HUES6 (cell line): ENCODE data around the gene TTLL7.

Experiments used
- H3K27ac ChIP-seq: 2 replicates; pipeline ENCODE4 v1.7.0; 2013; ENCODE audit warnings: low read depth, mild to moderate bottlenecking, low read length, inconsistent platforms
- H3K27me3 ChIP-seq: 2 replicates; pipeline ENCODE4 v1.6.1; 2013; ENCODE audit warnings: low read length; ENCODE audit not compliant: control insufficient read depth, insufficient read depth
- H3K36me3 ChIP-seq: 2 replicates; pipeline ENCODE4 v1.6.1; 2013; ENCODE audit warnings: low read length; ENCODE audit not compliant: control insufficient read depth, insufficient read depth
- H3K4me1 ChIP-seq: 2 replicates; pipeline ENCODE4 v1.6.1; 2013; ENCODE audit warnings: low read length; ENCODE audit not compliant: control insufficient read depth, insufficient read depth
- H3K4me3 ChIP-seq: 2 replicates; pipeline ENCODE4 v1.5.1; 2013; ENCODE audit warnings: low read depth, low read length
- H3K9ac ChIP-seq: one replicate; pipeline ENCODE4 v1.6.1; 2013; ENCODE audit warnings: mild to moderate bottlenecking, low read length
- H3K9me3 ChIP-seq: 2 replicates; pipeline ENCODE4 v1.6.1; 2013; ENCODE audit warnings: low read depth, low read length; ENCODE audit not compliant: control insufficient read depth, insufficient read depth

The TTLL7 gene

DNA sequence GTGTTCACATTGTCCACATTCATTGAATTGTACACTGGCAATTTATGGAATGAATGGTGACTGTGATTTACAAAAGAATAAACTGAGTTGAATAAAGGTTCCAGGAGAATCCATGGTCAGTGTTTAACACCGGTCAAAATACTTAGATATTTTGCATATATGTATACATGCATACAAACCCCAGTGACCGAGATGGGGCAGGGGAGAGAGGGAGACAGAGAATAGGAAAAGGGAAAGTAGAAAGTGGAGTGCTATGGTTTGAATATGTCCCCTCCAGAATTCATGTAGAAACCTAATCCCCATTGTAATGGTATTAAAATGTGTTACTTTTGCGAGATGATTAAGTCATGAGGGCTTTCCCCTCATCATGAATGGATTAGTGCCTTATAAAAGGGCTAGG lies 154.4 kb downstream of the TTLL7 start:
- H3K27me3 ChIP-seq, result no peaks in the 10 kb centered on the region
- no peak overlapping the region for H3K27ac ChIP-seq
- H3K36me3 ChIP-seq, result no peaks in the 10 kb centered on the region
- no peaks in the 10 kb centered on the region for H3K9me3 ChIP-seq
- H3K4me3 ChIP-seq, result no peak overlapping the region
- no peaks in the 10 kb centered on the region for H3K4me1 ChIP-seq
- H3K9ac ChIP-seq, result no peak overlapping the region

DNA sequence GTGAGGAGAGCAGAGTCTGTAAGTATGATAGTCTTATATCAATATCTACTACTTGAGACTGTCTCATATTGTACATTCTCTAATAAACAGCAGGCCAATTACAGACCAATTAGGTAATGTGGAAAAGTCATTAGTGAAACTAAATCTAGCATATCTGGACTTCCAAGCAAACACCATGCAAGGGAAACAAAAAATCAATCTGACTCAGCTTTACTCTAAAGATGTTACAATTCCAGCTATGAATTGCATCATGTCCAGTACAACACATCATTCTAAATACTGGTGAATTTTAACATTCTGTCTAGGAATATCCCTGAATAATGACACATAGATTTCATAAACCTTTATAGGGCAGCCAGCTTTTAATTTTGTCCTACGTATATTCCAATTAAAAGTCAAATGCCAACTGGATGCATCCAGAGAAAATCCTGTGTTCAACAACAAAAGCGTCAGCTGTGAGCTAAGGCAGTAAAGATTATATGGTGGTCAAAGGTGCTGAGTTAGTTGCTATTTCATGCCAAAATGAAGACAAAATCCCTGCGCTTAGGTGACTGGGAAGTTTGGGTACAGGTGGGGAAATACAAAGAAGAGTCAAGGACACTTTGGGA lies 159.3 kb downstream of the TTLL7 start:
- no peaks in the 10 kb centered on the region for H3K36me3 ChIP-seq
- no peak overlapping the region for H3K4me3 ChIP-seq
- H3K9ac ChIP-seq, result no peak overlapping the region
- H3K4me1 ChIP-seq, result peaks cover 11% of the 10 kb centered on the region; the same call in 1 of the 2 replicates
- H3K9me3 ChIP-seq, result no peaks in the 10 kb centered on the region
- H3K27ac ChIP-seq, result no peak overlapping the region
- no peaks in the 10 kb centered on the region for H3K27me3 ChIP-seq

DNA sequence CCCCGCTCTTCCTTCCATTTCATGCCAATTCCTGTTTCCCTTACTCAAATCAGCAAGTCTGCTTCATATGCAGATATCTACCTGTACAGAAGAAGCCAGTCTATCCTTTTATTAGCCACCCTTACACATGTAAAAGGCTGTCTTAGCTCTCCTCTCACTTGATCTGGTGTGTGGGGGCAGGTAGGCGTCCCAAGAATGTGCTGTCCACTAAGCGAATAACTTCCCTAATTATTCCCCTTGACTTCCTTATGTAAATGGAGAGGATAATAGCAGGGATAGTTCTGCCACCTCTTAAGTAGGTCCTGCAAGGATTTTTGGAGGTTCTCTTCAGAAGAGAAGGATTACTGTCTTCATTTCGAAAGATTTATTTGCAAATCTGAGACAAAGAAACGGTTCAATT lies 160.4 kb downstream of the TTLL7 start:
- no peak overlapping the region for H3K4me3 ChIP-seq
- peaks cover 11% of the 10 kb centered on the region; the same call in 1 of the 2 replicates for H3K4me1 ChIP-seq
- H3K9ac ChIP-seq, result no peak overlapping the region
- no peak overlapping the region for H3K27ac ChIP-seq
- H3K27me3 ChIP-seq, result no peaks in the 10 kb centered on the region
- no peaks in the 10 kb centered on the region for H3K9me3 ChIP-seq
- H3K36me3 ChIP-seq, result no peaks in the 10 kb centered on the region

DNA sequence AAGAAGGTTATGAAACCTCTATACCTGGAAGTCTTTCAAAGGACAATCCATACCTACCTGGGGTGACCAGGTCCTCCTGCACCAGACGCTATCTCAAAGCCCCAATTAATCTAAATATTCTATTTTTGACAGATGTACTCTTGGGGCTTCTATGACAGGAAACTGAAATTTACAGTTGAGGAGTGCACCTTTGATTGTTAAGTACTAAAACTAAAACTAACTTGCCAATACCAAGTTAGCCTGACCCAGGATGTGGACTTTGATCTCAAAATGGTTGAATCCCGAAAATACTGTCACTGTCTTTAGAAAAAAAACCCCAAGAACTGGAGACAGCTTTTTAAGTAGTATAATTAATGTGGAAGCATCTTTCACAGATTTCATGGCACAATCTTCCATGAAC lies 162.4 kb downstream of the TTLL7 start:
- H3K27me3 ChIP-seq, result no peaks in the 10 kb centered on the region
- H3K4me1 ChIP-seq, result peaks cover 11% of the 10 kb centered on the region; the same call in 1 of the 2 replicates
- no peak overlapping the region for H3K27ac ChIP-seq
- H3K9ac ChIP-seq, result no peak overlapping the region
- H3K9me3 ChIP-seq, result no peaks in the 10 kb centered on the region
- no peaks in the 10 kb centered on the region for H3K36me3 ChIP-seq
- H3K4me3 ChIP-seq, result no peak overlapping the region

DNA sequence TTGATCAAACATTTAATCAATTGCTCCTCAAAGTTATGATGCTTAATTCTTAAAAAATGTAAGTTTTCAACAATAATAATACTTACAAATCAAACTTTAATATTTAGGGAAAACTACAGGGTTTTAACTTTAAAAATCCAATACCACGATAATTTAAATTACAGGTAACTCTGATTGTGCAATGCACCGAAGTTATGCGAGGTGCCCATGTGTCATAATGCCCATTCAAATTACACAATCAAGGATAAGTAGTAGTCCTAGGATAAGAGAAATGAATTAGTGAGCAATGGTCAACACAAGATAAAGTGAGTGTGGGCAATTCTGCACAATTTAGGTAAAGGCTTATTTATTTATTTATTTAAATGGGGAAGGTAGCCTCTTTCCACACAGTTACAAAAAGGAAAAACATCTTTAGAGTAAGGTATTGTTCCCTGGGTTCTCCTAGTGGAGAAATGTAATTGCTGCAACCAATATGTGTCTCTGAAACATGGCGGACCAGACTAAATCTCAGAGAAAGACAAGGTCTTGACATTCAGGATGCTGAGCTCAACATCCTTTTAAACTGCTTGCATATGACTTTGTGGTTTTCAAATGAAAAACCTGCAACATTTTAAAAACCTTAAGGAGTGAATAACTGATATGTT lies 164.2 kb downstream of the TTLL7 start:
- Histone ChIP-seq H3K9ac (no peak overlapping the region), H3K36me3 (no peaks in the 10 kb centered on the region), H3K4me1 (peaks cover 11% of the 10 kb centered on the region; the same call in 1 of the 2 replicates), H3K27ac (no peak overlapping the region), H3K9me3 (no peaks in the 10 kb centered on the region), H3K4me3 (no peak overlapping the region), H3K27me3 (no peaks in the 10 kb centered on the region)

DNA sequence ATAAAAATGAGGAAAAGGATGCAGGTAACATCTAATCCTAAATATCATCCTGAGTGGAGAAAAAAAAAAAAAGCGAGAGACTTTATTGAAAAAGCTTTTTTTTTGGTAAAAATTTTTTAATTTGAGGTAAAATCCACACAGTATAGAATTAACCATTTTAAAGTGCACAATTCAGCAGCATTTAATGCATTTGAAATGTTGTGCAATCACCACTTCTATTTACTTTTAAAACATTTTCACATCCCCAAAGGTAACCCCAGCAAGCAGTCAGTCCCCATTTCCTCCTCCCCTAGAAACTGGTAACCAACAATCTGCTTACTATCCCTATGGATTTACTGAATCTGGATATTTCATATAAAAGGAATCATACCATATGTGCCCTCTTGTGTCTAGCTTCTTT lies 166.7 kb downstream of the TTLL7 start:
- Histone ChIP-seq H3K27me3 (no peaks in the 10 kb centered on the region), H3K4me3 (no peak overlapping the region), H3K4me1 (no peaks in the 10 kb centered on the region), H3K9ac (no peak overlapping the region), H3K27ac (no peak overlapping the region), H3K36me3 (no peaks in the 10 kb centered on the region), H3K9me3 (no peaks in the 10 kb centered on the region)

DNA sequence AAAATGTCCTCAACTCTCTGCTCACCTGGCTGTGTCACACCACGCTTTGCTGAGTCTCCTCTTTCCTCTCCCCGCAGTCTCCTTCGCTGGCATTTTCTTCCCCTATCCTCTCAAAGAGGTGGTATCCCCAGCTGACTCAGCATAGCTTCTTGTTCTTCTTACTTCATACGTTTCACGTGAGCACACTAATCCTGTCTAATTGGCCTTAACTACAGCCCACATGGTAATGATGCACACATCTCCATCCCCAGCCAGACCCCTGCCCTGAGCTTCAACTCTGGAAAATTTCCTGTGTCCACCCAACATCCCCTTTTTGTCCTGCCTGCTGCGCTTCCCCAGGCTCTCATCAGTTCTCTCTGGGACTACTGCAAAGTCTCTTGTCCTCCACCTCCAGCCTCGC lies 169.8 kb downstream of the TTLL7 start:
- H3K36me3 ChIP-seq, result no peaks in the 10 kb centered on the region
- H3K9me3 ChIP-seq, result no peaks in the 10 kb centered on the region
- no peak overlapping the region for H3K9ac ChIP-seq
- H3K4me3 ChIP-seq, result no peak overlapping the region
- H3K4me1 ChIP-seq, result no peaks in the 10 kb centered on the region
- H3K27ac ChIP-seq, result no peak overlapping the region
- no peaks in the 10 kb centered on the region for H3K27me3 ChIP-seq

DNA sequence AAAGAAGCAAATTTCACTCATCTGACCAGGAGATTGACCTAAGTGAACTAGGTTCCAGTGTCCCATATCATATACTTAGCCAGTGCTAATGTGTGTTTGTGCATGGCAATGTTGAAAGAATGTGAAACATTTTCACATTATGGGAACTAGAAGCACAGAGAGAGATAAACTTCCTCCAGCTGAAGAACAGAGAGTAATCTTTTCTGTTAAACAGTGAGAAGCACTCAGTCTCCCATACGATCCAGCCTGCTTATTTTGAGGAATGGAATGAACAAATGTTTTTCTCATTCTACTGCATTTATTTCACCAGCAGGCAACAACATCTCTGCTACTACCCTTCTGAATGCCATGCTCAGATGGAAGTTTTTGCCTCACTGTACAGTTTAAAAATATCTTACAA lies 170.5 kb downstream of the TTLL7 start:
- no peaks in the 10 kb centered on the region for H3K9me3 ChIP-seq
- no peaks in the 10 kb centered on the region for H3K27me3 ChIP-seq
- H3K9ac ChIP-seq, result no peak overlapping the region
- H3K4me3 ChIP-seq, result no peak overlapping the region
- H3K27ac ChIP-seq, result no peak overlapping the region
- H3K4me1 ChIP-seq, result no peaks in the 10 kb centered on the region
- no peaks in the 10 kb centered on the region for H3K36me3 ChIP-seq

DNA sequence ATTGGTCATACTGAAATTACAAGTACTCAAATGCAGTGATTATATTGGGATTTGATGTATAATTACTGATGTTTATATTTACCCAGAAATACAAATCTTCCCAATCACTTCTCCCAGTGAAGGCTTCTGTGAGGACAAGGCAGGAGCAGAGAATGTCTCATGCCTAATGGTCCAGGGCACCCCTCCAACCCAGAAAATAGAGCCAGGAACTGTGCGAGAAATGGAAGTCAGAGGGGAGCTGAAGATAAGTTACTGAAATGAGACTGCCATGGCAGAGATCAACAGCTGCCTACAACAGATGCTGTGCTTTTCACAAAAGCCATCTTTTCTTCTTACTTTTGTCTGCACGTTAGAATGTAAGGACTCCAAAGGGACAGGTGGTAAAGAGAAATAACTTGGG lies 171.2 kb downstream of the TTLL7 start:
- Histone ChIP-seq H3K27ac (no peak overlapping the region), H3K4me3 (no peak overlapping the region), H3K36me3 (no peaks in the 10 kb centered on the region), H3K9ac (no peak overlapping the region), H3K4me1 (no peaks in the 10 kb centered on the region), H3K27me3 (no peaks in the 10 kb centered on the region), H3K9me3 (0 out of 2 replicates have a peak, but pooled peaks cover under 1% of the 10 kb centered on the region)

DNA sequence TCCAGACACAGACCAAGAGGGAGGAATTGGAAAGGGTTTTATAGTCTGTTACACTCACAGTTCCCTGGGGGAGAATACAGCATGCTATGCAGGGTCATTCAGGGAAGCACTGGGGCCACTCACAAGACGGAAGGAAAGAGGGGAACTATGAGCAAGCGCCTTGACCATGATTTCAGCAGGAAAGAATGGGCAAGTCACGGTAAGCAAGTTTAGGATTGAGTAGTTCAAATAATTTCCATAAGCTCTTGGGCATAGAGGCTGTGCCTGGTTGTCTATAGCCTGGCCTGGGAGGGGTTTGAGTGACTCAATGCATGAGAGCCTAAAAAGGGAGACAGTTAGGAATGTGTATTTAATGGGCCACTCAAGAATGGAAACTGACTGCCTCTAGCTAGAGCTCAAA lies 176.7 kb downstream of the TTLL7 start:
- 0 out of 2 replicates have a peak, but pooled peaks cover 2% of the 10 kb centered on the region for H3K9me3 ChIP-seq
- no peak overlapping the region for H3K4me3 ChIP-seq
- no peaks in the 10 kb centered on the region for H3K27me3 ChIP-seq
- no peak overlapping the region for H3K27ac ChIP-seq
- no peaks in the 10 kb centered on the region for H3K4me1 ChIP-seq
- no peaks in the 10 kb centered on the region for H3K36me3 ChIP-seq
- no peak overlapping the region for H3K9ac ChIP-seq

DNA sequence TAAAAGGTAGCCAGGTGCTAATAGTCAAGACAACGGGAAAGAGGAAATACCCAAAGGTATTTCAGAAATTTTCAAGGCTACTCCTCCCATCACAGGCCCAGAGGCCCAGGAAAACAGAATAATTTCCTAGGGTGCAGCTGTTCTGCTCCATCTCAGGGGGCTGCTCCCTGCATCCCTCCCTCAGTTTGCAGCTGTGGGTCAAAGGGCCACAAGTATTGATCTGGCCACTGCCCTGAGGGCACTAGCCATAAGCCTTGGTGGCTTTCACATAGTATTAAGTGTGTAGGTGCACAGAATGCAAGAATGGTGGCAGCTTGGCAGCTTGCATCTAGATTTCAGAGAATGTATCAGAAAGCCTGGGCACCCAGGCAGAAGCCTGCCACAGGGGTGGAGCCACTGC lies 179.5 kb downstream of the TTLL7 start:
- no peak overlapping the region for H3K9ac ChIP-seq
- no peaks in the 10 kb centered on the region for H3K4me1 ChIP-seq
- no peak overlapping the region for H3K27ac ChIP-seq
- H3K36me3 ChIP-seq, result no peaks in the 10 kb centered on the region
- no peaks in the 10 kb centered on the region for H3K27me3 ChIP-seq
- no peak overlapping the region for H3K4me3 ChIP-seq
- H3K9me3 ChIP-seq, result 0 out of 2 replicates have a peak, but pooled peaks cover 2% of the 10 kb centered on the region
